ENCODE measurements around the gene CACNA2D3. TPM values are rescaled to one million over a fixed set of nuclear protein-coding genes. Genes with fewer than 3 reads are reported as not detected.

CACNA2D3 gene
- total and polyA plus RNA-seq, 2 donors from 2014 or later = 5.7 to 11.2 TPM

- FAIRE-seq (no peak), DNase-seq (no peak)
- Histone ChIP-seq H3K4me3 (ENCODE audit: low read length in 3 of 3) (no peak overlapping the region), H3K27ac (ENCODE audit: low read depth in 2 of 2, low read length in 2 of 2) (no peak overlapping the region), H3K9ac (ENCODE audit: low read length in 3 of 3) (no peak overlapping the region), H3K27me3 (ENCODE audit: control insufficient read depth, insufficient read depth, low read length) (no peaks in the 10 kb centered on the region), H3K36me3 (ENCODE audit: control insufficient read depth in 2 of 3, insufficient read depth in 3 of 3, low read length in 3 of 3) (no peaks in the 10 kb centered on the region), H3K4me1 (ENCODE audit: control insufficient read depth in 2 of 3, insufficient read depth in 2 of 3, low read depth in 1 of 3, low read length in 3 of 3) (peaks cover 0 to 3% (median 0%) of the 10 kb centered on the region in 3 donors), H3K9me3 (ENCODE audit: control insufficient read depth in 2 of 3, insufficient read depth in 1 of 3, low read length in 3 of 3) (no peaks in the 10 kb centered on the region)
- intact Hi-C loops (cut with DNase I) = no loop called here
- no peak for TF ChIP-seq CTCF (IDR thresholded peaks at IDR 0.05; ENCODE audit: borderline replicate concordance, extremely low read depth, insufficient read depth)
Measured at GRCh38 chr3:54822206-54822605, 699.9 kb downstream of the CACNA2D3 start.

GRCh38 chr3:54826251-54826691 lies 703.9 kb downstream of the CACNA2D3 start:
- Histone ChIP-seq H3K4me3 (ENCODE audit: low read length in 3 of 3) (no peak overlapping the region), H3K27me3 (ENCODE audit: control insufficient read depth, insufficient read depth, low read length) (no peaks in the 10 kb centered on the region), H3K27ac (ENCODE audit: low read depth in 2 of 2, low read length in 2 of 2) (no peak overlapping the region), H3K9ac (ENCODE audit: low read length in 3 of 3) (no peak overlapping the region), H3K9me3 (ENCODE audit: control insufficient read depth in 2 of 3, insufficient read depth in 1 of 3, low read length in 3 of 3) (peaks cover 0 to 9% (median 0%) of the 10 kb centered on the region in 3 donors), H3K4me1 (ENCODE audit: control insufficient read depth in 2 of 3, insufficient read depth in 2 of 3, low read depth in 1 of 3, low read length in 3 of 3) (peaks cover 0 to 3% (median 0%) of the 10 kb centered on the region in 3 donors), H3K36me3 (ENCODE audit: control insufficient read depth in 2 of 3, insufficient read depth in 3 of 3, low read length in 3 of 3) (no peaks in the 10 kb centered on the region)
- FAIRE-seq (no peak), DNase-seq (no peak)
- TF ChIP-seq CTCF (IDR thresholded peaks at IDR 0.05; ENCODE audit: borderline replicate concordance, extremely low read depth, insufficient read depth) = no peak
- intact Hi-C loops (cut with DNase I) = no loop called here

GRCh38 chr3:54827056-54827687 lies 704.8 kb downstream of the CACNA2D3 start:
- intact Hi-C loops (cut with DNase I) = no loop called here
- no peaks in the 10 kb centered on the region for H3K4me1 ChIP-seq (ENCODE audit: control insufficient read depth in 2 of 3, insufficient read depth in 2 of 3, low read depth in 1 of 3, low read length in 3 of 3)
- no peaks in the 10 kb centered on the region for H3K27me3 ChIP-seq (ENCODE audit: control insufficient read depth, insufficient read depth, low read length)
- H3K9me3 ChIP-seq (ENCODE audit: control insufficient read depth in 2 of 3, insufficient read depth in 1 of 3, low read length in 3 of 3) = peaks cover 0 to 10% (median 0%) of the 10 kb centered on the region in 3 donors
- H3K9ac ChIP-seq (ENCODE audit: low read length in 3 of 3) = no peak overlapping the region
- FAIRE-seq = no peak
- H3K36me3 ChIP-seq (ENCODE audit: control insufficient read depth in 2 of 3, insufficient read depth in 3 of 3, low read length in 3 of 3) = no peaks in the 10 kb centered on the region
- no peak overlapping the region for H3K27ac ChIP-seq (ENCODE audit: low read depth in 2 of 2, low read length in 2 of 2)
- no peak overlapping the region for H3K4me3 ChIP-seq (ENCODE audit: low read length in 3 of 3)
- TF ChIP-seq CTCF (IDR thresholded peaks at IDR 0.05; ENCODE audit: borderline replicate concordance, extremely low read depth, insufficient read depth) = no peak
- no peak for DNase-seq

Measured in kidney (tissue), 14 donors.